Activated CD4-positive, alpha-beta memory T cell treated with anti-CD3 and anti-CD28 coated beads, Interleukin-2, amount 10 ng/mL, durations not matched to agents 7 days and 5 days (primary cell): ENCODE results near the gene POLR2E. TPM values are rescaled to one million over a fixed set of nuclear protein-coding genes. Genes with fewer than 3 reads are reported as not detected.

ENCODE experiments used
- CTCF ChIA-PET: fragments of 350-600 bp; sonication (Branson Sonifier 250); formaldehyde crosslinking; loops from one replicate; lab custom pipeline; 2021; ENCODE audit warnings: antibody characterized with exemption, inconsistent platforms; lab: Charles Lee
- POLR2A ChIA-PET: fragments of 350-600 bp; sonication (Branson Sonifier 250); formaldehyde crosslinking; loops from one replicate; lab custom pipeline; 2021; ENCODE audit warnings: antibody characterized with exemption; lab: Charles Lee
- DNase-seq: peaks from one replicate; pipeline ENCODE4 v3.0.0-alpha.2; 2020
- H3K27ac Mint-ChIP-seq: one replicate; pipeline ENCODE4 v1.8.0; 2021; ENCODE audit warnings: mild to moderate bottlenecking, mixed read lengths
- H3K27me3 Mint-ChIP-seq: one replicate; pipeline ENCODE4 v1.8.0; 2021; ENCODE audit warnings: mixed read lengths
- H3K36me3 Mint-ChIP-seq: one replicate; pipeline ENCODE4 v1.8.0; 2021; ENCODE audit warnings: low read depth, mixed read lengths
- H3K4me1 Mint-ChIP-seq: one replicate; pipeline ENCODE4 v1.8.0; 2021; ENCODE audit warnings: mixed read lengths
- H3K4me3 Mint-ChIP-seq: one replicate; pipeline ENCODE4 v1.8.0; 2021; ENCODE audit warnings: mild to moderate bottlenecking, mixed read lengths
- H3K9me3 Mint-ChIP-seq: one replicate; pipeline ENCODE4 v1.8.0; 2021; ENCODE audit warnings: mixed read lengths
- total RNA-seq, 2 experiments: library from RNA; stranded (reverse); gene quantifications; one replicate each; pipeline ENCODE4 v1.2.3, GENCODE V29; 2021

The POLR2E gene
- total RNA-seq, 2 experiments from 2014 or later: 116 to 120 TPM

DNA sequence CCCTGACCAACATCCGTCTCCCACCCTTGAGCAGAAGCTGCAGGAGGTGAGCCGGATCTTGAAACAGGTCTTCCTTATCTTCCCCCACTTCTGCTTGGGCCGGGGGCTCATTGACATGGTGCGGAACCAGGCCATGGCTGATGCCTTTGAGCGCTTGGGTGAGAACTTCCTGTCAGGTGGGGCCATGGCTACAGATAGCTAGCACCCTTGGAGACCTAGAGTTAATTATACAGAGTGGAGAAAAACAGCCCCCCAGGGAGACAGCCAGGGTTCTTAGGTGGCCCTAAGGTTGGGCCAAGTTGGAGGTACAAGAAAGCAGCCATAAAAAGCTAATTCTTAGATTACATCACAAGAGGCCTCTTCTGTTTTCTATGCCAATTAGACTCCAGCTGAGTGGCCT, 37.1 kb downstream of the POLR2E start:
- CTCF ChIA-PET: interaction anchor here (0.9 to 1.3 kb wide), 3 partner anchors 21 to 134 kb away, joined by 3 to 5 read pairs (median 5); no protein-coding TSS in a partner anchor
- no peak overlapping the region for H3K27ac Mint-ChIP-seq
- POLR2A ChIA-PET: interaction anchor here (0.8 to 3.0 kb wide), 6 partner anchors 9 to 73 kb away, joined by 3 to 17 read pairs (median 6); partner anchors contain the start of gene ARHGAP45
- peaks cover 15% of the 10 kb centered on the region for H3K36me3 Mint-ChIP-seq
- H3K27me3 Mint-ChIP-seq: no peaks in the 10 kb centered on the region
- DNase-seq: no peak
- no peaks in the 10 kb centered on the region for H3K9me3 Mint-ChIP-seq
- H3K4me3 Mint-ChIP-seq: no peak overlapping the region
- peaks cover 16% of the 10 kb centered on the region for H3K4me1 Mint-ChIP-seq

DNA sequence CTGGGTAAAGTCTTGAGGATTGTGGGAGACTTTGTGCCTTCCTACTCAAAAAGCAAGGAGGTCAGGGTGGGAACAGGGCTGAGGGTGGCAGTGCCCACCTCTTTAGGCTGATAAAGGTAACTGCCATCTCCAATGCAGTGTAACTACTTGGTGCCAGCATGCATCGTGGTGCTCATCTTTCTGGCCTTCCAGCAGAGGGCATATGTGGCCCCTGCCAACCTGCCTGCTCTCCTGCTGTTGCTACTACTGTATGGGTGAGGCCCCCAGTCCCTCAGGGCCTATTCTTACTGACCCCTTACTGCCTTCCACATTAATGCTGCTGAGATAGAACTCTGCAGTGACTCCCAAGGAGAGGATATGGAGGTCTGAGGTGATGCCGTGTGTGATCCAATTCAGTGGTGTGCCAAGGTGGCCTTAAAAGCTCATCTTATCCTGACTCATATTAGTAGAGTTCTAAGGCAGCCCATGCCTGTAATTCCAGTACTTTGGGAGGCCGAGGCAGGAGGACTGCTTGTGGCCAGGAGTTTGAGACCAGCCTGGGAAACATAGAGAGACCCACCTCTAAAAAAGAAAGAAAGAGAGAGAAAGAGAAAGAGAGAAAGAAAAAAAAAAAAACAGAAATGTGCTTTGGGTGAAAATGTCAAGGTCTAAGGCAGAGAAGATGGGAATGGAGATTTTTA, 37.9 kb downstream of the POLR2E start:
- DNase-seq: peak; percentile 62
- Mint-ChIP-seq H3K27ac (peak overlapping the region; percentile 68), H3K9me3 (no peaks in the 10 kb centered on the region), H3K36me3 (peaks cover 15% of the 10 kb centered on the region), H3K4me1 (peaks cover 19% of the 10 kb centered on the region), H3K27me3 (no peaks in the 10 kb centered on the region), H3K4me3 (no peak overlapping the region)
- CTCF ChIA-PET: interaction anchor here (0.6 to 1.3 kb wide), 8 partner anchors 17 to 136 kb away, joined by 3 to 5 read pairs (median 3); partner anchors contain the start of gene GRIN3B
- POLR2A ChIA-PET: interaction anchor here (0.5 to 3.0 kb wide), 7 partner anchors 10 to 37 kb away, joined by 3 to 17 read pairs (median 4); partner anchors contain the start of genes ARHGAP45, RNU6-2 and TMEM259

DNA sequence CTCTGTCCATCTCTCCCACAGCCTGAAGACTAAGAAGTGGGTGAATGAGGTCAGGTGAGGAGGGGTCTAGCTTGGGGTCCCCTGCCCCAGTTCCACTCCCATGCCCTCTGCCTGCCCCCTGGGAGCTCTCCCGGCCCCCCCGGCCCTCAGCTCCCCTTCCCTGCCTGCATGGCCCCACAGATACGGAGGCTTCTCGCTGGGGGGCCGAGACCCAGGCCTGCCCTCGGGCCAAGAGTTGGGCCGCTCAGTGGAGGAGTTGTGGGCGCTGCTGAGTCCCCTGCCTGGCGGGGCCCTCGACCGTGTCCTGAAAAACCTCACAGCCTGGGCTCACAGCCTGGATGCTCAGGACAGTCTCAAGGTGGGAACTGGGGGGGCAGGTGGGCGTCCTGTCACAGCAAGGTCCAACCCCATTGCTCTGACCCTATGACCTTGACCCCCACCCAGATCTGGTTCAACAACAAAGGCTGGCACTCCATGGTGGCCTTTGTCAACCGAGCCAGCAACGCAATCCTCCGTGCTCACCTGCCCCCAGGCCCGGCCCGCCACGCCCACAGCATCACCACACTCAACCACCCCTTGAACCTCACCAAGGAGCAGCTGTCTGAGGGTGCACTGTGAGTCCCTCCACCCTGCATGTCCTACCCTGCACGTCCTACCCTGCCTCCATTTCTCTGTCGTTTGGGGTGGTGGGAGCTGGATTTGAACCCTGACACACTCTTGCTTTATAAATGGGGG, 39.1 kb downstream of the POLR2E start:
- Mint-ChIP-seq H3K4me1 (peaks cover 23% of the 10 kb centered on the region), H3K9me3 (no peaks in the 10 kb centered on the region), H3K4me3 (no peak overlapping the region), H3K27ac (no peak overlapping the region), H3K27me3 (no peaks in the 10 kb centered on the region), H3K36me3 (peaks cover 19% of the 10 kb centered on the region)
- POLR2A ChIA-PET: interaction anchor here (0.8 to 3.0 kb wide), 4 partner anchors 15 to 38 kb away, joined by 3 to 16 read pairs (median 3); no protein-coding TSS in a partner anchor
- CTCF ChIA-PET: interaction anchor here (0.7 to 1.1 kb wide), 2 partner anchors 9 to 137 kb away, joined by 3 to 4 read pairs; no protein-coding TSS in a partner anchor
- no peak for DNase-seq

DNA sequence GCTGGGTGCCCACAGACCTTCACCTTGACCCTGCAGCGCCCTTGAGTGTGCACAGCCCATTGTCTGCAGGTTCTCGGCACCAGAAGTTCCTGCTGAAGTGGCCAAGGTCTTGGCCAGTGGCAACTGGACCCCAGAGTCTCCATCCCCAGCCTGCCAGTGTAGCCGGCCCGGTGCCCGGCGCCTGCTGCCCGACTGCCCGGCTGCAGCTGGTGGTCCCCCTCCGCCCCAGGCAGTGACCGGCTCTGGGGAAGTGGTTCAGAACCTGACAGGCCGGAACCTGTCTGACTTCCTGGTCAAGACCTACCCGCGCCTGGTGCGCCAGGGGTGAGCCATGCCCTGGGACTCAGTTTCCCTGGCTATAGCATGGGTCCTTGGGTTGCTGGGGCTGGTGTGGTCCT, 40.1 kb downstream of the POLR2E start:
- DNase-seq: no peak
- Mint-ChIP-seq H3K27ac (no peak overlapping the region), H3K27me3 (no peaks in the 10 kb centered on the region), H3K4me3 (no peak overlapping the region), H3K36me3 (peaks cover 19% of the 10 kb centered on the region), H3K9me3 (no peaks in the 10 kb centered on the region), H3K4me1 (peaks cover 23% of the 10 kb centered on the region)
- ChIA-PET POLR2A (interaction anchor here (1.1 to 2.5 kb wide), 2 partner anchors 12 to 29 kb away, joined by 3 to 7 read pairs; partner anchors contain the start of gene ARHGAP45), CTCF (interaction anchor here (1.1 kb wide), 1 partner anchor 10 kb away, joined by 4 read pairs; no protein-coding TSS in a partner anchor)

DNA sequence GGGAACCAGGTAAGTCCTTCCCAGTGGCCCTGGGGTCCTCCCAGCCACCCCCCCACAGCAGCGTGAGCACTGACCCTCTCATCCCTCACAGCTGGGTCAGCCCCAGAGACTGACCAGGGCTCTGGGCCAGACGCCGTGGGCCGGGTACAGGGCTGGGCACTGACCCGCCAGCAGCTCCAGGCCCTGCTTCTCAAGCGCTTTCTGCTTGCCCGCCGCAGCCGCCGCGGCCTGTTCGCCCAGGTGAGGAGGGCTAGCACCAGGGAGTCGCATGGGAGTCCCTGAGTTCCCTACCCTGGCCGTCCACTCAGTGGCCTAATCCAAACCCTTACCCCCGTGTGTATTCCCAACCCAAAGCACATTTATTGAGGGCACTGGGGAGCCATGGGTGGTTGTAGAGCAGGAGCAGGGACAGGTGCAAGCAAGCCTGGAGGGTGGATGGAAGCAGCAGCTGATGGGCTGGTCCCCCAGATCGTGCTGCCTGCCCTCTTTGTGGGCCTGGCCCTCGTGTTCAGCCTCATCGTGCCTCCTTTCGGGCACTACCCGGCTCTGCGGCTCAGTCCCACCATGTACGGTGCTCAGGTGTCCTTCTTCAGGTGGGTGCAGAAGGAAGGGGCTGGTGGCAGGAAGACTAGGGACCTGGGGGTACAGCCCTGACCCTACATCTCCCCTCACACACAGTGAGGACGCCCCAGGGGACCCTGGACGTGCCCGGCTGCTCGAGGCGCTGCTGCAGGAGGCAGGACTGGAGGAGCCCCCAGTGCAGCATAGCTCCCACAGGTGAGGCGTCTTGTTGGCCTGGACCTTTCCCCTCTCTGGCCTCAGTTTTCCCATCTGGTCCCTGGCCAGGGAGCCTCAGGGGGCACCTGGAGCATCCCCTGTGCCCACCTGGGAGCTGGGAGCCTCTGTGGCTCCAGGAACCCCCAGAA, 40.8 kb downstream of the POLR2E start:
- CTCF ChIA-PET: interaction anchor here (1.1 kb wide), 1 partner anchor 10 kb away, joined by 4 read pairs; no protein-coding TSS in a partner anchor
- POLR2A ChIA-PET: interaction anchor here (1.1 to 2.5 kb wide), 5 partner anchors 13 to 33 kb away, joined by 3 to 8 read pairs (median 4); partner anchors contain the start of genes ABCA7, ARHGAP45 and RNU6-2
- Mint-ChIP-seq H3K4me1 (peaks cover 23% of the 10 kb centered on the region), H3K27ac (no peak overlapping the region), H3K27me3 (no peaks in the 10 kb centered on the region), H3K36me3 (peaks cover 19% of the 10 kb centered on the region), H3K4me3 (no peak overlapping the region), H3K9me3 (no peaks in the 10 kb centered on the region)
- no peak for DNase-seq

- Mint-ChIP-seq H3K36me3 (peaks cover 19% of the 10 kb centered on the region), H3K9me3 (no peaks in the 10 kb centered on the region), H3K27ac (no peak overlapping the region), H3K4me3 (no peak overlapping the region), H3K27me3 (no peaks in the 10 kb centered on the region), H3K4me1 (peaks cover 21% of the 10 kb centered on the region)
- DNase-seq: no peak
- CTCF ChIA-PET: no interaction called here
- POLR2A ChIA-PET: interaction anchor here (1.2 to 2.5 kb wide), 4 partner anchors 14 to 32 kb away, joined by 4 to 8 read pairs (median 6); partner anchors contain the start of genes ABCA7, ARHGAP45 and RNU6-2
Observed at GRCh38 chr19:1053176-1054101, 41.7 kb downstream of the POLR2E start.

DNA sequence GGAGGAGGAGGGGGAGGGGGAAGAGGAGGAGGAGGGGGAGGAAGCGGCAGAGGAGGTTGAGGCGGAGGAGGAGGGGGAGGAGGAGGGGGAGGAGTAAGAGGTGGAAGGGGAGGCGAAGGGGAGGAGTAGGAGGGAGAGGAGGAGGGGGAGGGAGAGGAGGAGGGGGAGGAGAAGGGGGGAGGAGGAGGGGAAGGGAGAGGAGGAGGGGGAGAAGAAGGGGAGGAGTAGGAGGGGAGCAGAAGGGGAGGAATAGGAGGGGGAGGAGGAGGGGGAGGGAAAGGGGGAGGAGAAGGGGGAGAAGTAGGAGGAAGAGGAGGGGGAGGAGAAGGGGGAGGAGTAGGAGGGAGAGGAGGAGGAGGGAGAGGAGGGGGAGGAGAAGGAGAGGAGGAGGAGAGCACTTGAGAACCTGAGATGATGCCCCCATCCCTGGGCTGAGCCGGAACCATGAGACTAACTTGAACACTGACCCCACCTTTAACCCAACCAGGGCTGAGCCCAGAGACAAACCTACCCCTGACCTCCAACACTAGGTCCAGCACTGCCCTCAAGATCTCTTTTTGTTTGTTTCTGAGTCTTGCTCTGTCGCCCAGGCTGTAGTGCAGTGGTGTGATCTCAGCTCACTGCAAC, 42.7 kb downstream of the POLR2E start:
- Mint-ChIP-seq H3K4me3 (no peak overlapping the region), H3K9me3 (no peaks in the 10 kb centered on the region), H3K27me3 (no peaks in the 10 kb centered on the region), H3K36me3 (peaks cover 17% of the 10 kb centered on the region), H3K4me1 (peaks cover 12% of the 10 kb centered on the region), H3K27ac (no peak overlapping the region)
- DNase-seq: no peak
- ChIA-PET CTCF (no interaction called here), POLR2A (interaction anchor here (1.4 to 2.3 kb wide), 2 partner anchors 13 to 16 kb away, joined by 4 to 8 read pairs; partner anchors contain the start of gene ABCA7)

DNA sequence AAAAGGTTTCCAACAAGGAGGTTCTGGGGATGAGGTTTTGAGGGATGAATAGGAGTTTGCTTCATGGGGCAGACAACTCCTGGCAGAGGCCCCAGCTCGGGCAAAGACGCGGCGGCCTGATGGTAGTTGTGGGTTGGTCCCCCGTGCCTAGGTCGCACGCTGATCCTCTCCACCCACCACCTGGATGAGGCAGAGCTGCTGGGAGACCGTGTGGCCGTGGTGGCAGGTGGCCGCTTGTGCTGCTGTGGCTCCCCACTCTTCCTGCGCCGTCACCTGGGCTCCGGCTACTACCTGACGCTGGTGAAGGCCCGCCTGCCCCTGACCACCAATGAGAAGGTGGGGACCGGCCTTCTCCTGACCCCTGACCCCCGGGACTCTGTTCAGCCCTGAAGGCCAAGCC, 43.4 kb downstream of the POLR2E start:
- H3K4me3 Mint-ChIP-seq: no peak overlapping the region
- ChIA-PET CTCF (no interaction called here), POLR2A (interaction anchor here (0.7 to 2.3 kb wide), 3 partner anchors 12 to 21 kb away, joined by 4 to 8 read pairs (median 4); partner anchors contain the start of gene ABCA7)
- peaks cover 10% of the 10 kb centered on the region for H3K4me1 Mint-ChIP-seq
- DNase-seq: no peak
- no peaks in the 10 kb centered on the region for H3K27me3 Mint-ChIP-seq
- H3K9me3 Mint-ChIP-seq: no peaks in the 10 kb centered on the region
- no peak overlapping the region for H3K27ac Mint-ChIP-seq
- peaks cover 14% of the 10 kb centered on the region for H3K36me3 Mint-ChIP-seq

DNA sequence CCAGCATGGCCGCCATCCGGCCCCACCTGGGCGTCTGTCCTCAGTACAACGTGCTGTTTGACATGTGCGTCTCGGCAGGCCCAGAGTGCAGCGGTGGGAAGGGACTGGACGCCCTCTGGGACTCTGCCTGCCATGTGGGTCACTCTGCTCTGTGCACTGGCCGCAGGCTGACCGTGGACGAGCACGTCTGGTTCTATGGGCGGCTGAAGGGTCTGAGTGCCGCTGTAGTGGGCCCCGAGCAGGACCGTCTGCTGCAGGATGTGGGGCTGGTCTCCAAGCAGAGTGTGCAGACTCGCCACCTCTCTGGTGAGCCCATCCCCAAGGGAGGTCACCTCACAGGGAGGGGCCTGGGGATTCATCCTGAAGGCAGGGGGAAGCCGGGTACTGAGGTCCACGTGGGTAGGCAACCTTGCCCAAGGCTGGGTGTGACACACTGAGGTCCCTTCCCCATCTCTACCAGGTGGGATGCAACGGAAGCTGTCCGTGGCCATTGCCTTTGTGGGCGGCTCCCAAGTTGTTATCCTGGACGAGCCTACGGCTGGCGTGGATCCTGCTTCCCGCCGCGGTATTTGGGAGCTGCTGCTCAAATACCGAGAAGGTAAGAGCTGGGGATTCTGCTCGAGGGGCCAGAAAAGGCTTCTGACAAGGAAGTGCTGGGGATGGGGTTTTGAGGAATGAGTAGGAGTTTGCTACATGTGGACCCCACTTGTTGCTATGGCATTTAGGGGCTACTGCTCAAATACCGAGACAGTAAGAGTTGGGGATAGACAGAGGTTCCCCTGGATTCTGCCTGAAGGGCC, 44.0 kb downstream of the POLR2E start:
- Mint-ChIP-seq H3K27me3 (no peaks in the 10 kb centered on the region), H3K36me3 (peaks cover 9% of the 10 kb centered on the region), H3K9me3 (no peaks in the 10 kb centered on the region), H3K27ac (no peak overlapping the region), H3K4me3 (no peak overlapping the region), H3K4me1 (peaks cover 12% of the 10 kb centered on the region)
- DNase-seq: no peak
- ChIA-PET POLR2A (interaction anchor here (0.7 to 1.4 kb wide), 2 partner anchors 15 to 21 kb away, joined by 4 read pairs; no protein-coding TSS in a partner anchor), CTCF (no interaction called here)

DNA sequence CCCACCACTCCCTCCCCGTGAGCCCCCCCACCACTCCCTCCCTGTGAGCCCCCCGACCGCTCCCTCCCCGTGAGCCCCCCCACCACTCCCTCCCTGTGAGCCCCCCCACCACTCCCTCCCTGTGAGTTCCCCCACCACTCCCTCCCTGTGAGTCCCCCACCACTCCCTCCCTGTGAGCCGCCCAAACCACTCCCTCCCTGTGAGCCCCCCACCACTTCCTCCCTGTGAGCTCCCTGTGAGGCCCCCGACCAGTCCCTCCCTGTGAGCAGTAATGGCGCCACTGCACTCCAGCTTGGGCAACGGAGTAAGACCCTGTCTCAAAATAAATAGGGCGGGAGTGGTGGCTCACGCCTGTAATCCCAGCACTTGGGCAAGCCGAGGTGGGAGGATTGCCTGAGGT, 45.4 kb downstream of the POLR2E start:
- Mint-ChIP-seq H3K4me1 (peaks cover 16% of the 10 kb centered on the region), H3K36me3 (peaks cover 17% of the 10 kb centered on the region), H3K27ac (no peak overlapping the region), H3K27me3 (no peaks in the 10 kb centered on the region), H3K9me3 (no peaks in the 10 kb centered on the region), H3K4me3 (no peak overlapping the region)
- DNase-seq: no peak
- POLR2A ChIA-PET: interaction anchor here (0.9 kb wide), 1 partner anchor 15 kb away, joined by 3 read pairs; no protein-coding TSS in a partner anchor
- CTCF ChIA-PET: no interaction called here
